Measurements from ENCODE around the gene CFAP410. TPM values are rescaled to one million over a fixed set of nuclear protein-coding genes. Genes with fewer than 3 reads are reported as not detected.

CFAP410 gene
- total and polyA plus RNA-seq, 11 donors, result 10.4 to 31.6 (median 16.4) TPM

DNA sequence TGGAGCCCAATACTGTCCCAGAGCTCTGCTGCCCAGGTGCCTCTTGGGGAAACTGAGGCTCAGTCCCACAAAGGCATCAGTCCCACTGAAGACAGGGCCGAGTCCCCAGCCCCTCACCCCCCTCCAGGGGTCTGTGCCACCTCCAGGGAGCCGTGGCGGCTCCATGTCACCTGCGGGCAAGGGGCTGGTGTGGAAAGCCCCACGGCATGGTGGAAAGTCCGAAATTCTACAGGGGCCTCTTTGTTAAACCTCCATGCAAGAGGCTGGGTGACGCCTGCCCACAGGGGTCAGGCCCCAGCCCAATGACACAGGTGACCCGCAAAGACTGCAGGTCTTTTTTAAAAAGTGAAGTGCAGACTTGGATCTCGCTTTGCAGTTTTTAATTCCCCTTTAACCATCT is 56.8 kb downstream of the CFAP410 start:
- no peaks in the 10 kb centered on the region for H3K9me3 ChIP-seq
- no peaks in the 10 kb centered on the region for H3K36me3 ChIP-seq
- H3K27me3 ChIP-seq, result peaks cover 0 to 21% (median 10%) of the 10 kb centered on the region in 9 donors
- TF ChIP-seq POLR2A (IDR thresholded peaks at IDR 0.05) (no peak), CTCF (IDR thresholded peaks at IDR 0.05) (no peak)
- ATAC-seq (no peak), DNase-seq (no peak)
- intact Hi-C loops (cut with DNase I), result no loop called here
- peaks cover 0 to 10% (median 0%) of the 10 kb centered on the region in 12 donors for H3K4me1 ChIP-seq
- WGBS, 4 donors, result 90 to 94% (median 93%) methylated on average over 8 to 9 of the region's 9 CpGs
- no peak overlapping the region for H3K4me3 ChIP-seq
- H3K27ac ChIP-seq, result no peak overlapping the region

DNA sequence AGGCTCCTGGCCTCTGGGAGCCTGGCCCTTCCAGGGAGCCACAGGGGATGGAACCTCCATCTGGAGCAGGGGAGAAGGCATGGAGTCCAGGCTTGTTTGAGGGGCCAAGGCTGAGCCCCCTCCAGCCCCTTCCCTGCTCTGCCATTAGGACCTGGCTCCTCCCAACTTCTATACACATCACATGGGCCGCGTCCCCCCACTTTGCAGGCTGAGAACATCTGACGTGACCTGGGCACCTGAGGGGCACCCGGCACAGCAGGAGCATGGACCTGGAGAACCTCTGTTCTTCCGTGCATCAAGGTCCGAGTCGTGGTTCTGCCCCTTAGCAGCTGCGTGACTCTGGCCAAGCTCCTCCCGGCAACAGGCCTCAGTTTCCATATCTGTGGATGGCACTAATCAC is 57.4 kb downstream of the CFAP410 start:
- intact Hi-C loops (cut with DNase I), result no loop called here
- Histone ChIP-seq H3K36me3 (no peaks in the 10 kb centered on the region), H3K27me3 (peaks cover 0 to 18% (median 10%) of the 10 kb centered on the region in 9 donors), H3K9me3 (no peaks in the 10 kb centered on the region), H3K4me3 (no peak overlapping the region), H3K4me1 (peaks cover 0 to 10% (median 0%) of the 10 kb centered on the region in 12 donors), H3K27ac (no peak overlapping the region)
- WGBS, 4 donors, result 89 to 98% (median 96%) methylated on average over 6 to 9 of the region's 9 CpGs
- TF ChIP-seq POLR2A (IDR thresholded peaks at IDR 0.05), result no peak
- TF ChIP-seq CTCF (IDR thresholded peaks at IDR 0.05), result no peak
- no peak for ATAC-seq
- DNase-seq, result peak in 1 of 5 donors; percentile 40

- intact Hi-C loops (cut with DNase I), result no loop called here
- 86 to 94% (median 88%) methylated on average over 19 of the region's 19 CpGs for WGBS, 4 donors
- ATAC-seq (no peak), DNase-seq (peak in 1 of 5 donors; percentile 48)
- Histone ChIP-seq H3K9me3 (no peaks in the 10 kb centered on the region), H3K27me3 (no peaks in the 10 kb centered on the region), H3K36me3 (no peaks in the 10 kb centered on the region), H3K27ac (no peak overlapping the region), H3K4me1 (no peaks in the 10 kb centered on the region), H3K4me3 (no peak overlapping the region)
- TF ChIP-seq POLR2A (IDR thresholded peaks at IDR 0.05) (no peak), CTCF (IDR thresholded peaks at IDR 0.05) (no peak)
These were observed 59.6 kb downstream of the CFAP410 start for GRCh38 chr21:44279354-44280260.

Other genes starting within 250 kb of the CFAP410 start
- gene PWP2, start 232.0 kb downstream of the CFAP410 start, total RNA-seq, result 10 to 100 TPM in 1 of 9 donors, 1 to 10 TPM in 6, under 1 TPM in 1, not detected in 1; 0.70 to 10.2 (median 5.0) TPM
- 1 to 10 TPM; 1.1 to 6.0 TPM for gene PWP2, start 232.0 kb downstream of the CFAP410 start, polyA plus RNA-seq
- 100 to 1,000 TPM in 2 of 9 donors, 10 to 100 TPM in 7; 10.2 to 140 (median 14.1) TPM for gene GATD3, start 205.7 kb downstream of the CFAP410 start, total RNA-seq
- gene GATD3, start 205.7 kb downstream of the CFAP410 start, polyA plus RNA-seq, result 100 to 1,000 TPM in 1 of 2 donors, 10 to 100 TPM in 1; 26.5 to 109 TPM
- 1 to 10 TPM in 8 of 9 donors, under 1 TPM in 1; 0.78 to 5.5 (median 1.5) TPM for gene ICOSLG, start 98.4 kb downstream of the CFAP410 start, total RNA-seq
- 1 to 10 TPM in 1 of 2 donors, under 1 TPM in 1; 0.80 to 2.6 TPM for gene ICOSLG, start 98.4 kb downstream of the CFAP410 start, polyA plus RNA-seq
- not detected for gene DNMT3L, start 77.5 kb downstream of the CFAP410 start, total RNA-seq
- not detected for gene DNMT3L, start 77.5 kb downstream of the CFAP410 start, polyA plus RNA-seq
- under 1 TPM in 2 of 9 donors, not detected in 7; 0.16 to 0.21 TPM for gene AIRE, start 53.5 kb downstream of the CFAP410 start, total RNA-seq
- under 1 TPM in 1 of 2 donors, not detected in 1; 0.03 TPM for gene AIRE, start 53.5 kb downstream of the CFAP410 start, polyA plus RNA-seq
- 10 to 100 TPM; 36.9 to 85.1 (median 46.1) TPM for gene PFKL, start 39.3 kb downstream of the CFAP410 start, total RNA-seq
- gene PFKL, start 39.3 kb downstream of the CFAP410 start, polyA plus RNA-seq, result 10 to 100 TPM; 34.0 to 61.6 TPM
- 10 to 100 TPM in 1 of 9 donors, 1 to 10 TPM in 4, under 1 TPM in 4; 0.66 to 20.5 (median 1.2) TPM for gene TRPM2, start 14.2 kb upstream of the CFAP410 start, total RNA-seq
- 1 to 10 TPM in 1 of 2 donors, under 1 TPM in 1; 0.91 to 1.2 TPM for gene TRPM2, start 14.2 kb upstream of the CFAP410 start, polyA plus RNA-seq
- 1 to 10 TPM; 1.7 to 5.3 (median 2.3) TPM for gene LRRC3, start 116.1 kb upstream of the CFAP410 start, total RNA-seq
- gene LRRC3, start 116.1 kb upstream of the CFAP410 start, polyA plus RNA-seq, result 1 to 10 TPM; 1.4 to 5.8 TPM
- gene KRTAP10-1, start 200.8 kb upstream of the CFAP410 start, total RNA-seq, result not detected
- not detected for gene KRTAP10-1, start 200.8 kb upstream of the CFAP410 start, polyA plus RNA-seq
- not detected for gene KRTAP10-2, start 212.1 kb upstream of the CFAP410 start, total RNA-seq
- gene KRTAP10-2, start 212.1 kb upstream of the CFAP410 start, polyA plus RNA-seq, result not detected
- gene KRTAP10-3, start 219.4 kb upstream of the CFAP410 start, total RNA-seq, result not detected
- gene KRTAP10-3, start 219.4 kb upstream of the CFAP410 start, polyA plus RNA-seq, result not detected
- gene KRTAP10-4, start 234.3 kb upstream of the CFAP410 start, total RNA-seq, result not detected
- not detected for gene KRTAP10-4, start 234.3 kb upstream of the CFAP410 start, polyA plus RNA-seq
- gene KRTAP10-5, start 241.2 kb upstream of the CFAP410 start, total RNA-seq, result not detected
- not detected for gene KRTAP10-5, start 241.2 kb upstream of the CFAP410 start, polyA plus RNA-seq

Measured in heart left ventricle (tissue), 16 donors.